ENCODE results near the gene ARFGAP3.

Gene ARFGAP3

DNA sequence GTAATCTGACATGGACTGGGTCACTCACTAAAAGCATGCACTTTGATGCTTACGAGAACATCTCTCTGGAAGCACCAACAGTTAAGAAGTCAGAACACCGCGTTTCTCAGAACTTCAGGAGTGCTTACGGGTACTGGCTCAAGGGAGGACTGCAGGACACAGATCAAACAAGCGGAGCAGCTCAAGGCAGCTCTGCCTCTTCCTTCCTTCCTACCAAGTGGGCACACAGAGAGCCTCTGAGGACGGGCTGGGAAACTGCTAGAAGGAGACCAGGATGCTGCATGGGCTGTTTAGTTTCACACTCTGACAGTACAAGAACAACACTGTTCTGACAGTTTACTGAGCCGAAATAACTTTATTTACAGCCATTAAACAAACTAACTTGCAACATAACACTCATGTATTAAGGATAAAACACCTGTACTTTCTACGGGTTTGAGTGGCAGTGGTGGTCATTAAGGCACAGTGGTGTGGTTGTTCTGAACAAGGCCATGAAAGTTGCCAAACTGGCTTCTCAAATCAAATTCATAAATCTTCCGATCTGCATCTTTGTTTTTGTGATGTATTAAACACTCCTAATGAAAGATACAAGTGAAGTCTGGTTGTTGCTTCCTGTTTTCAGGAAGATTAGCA is 37.5 kb downstream of the ARFGAP3 start:
- no peak for DNase-seq

DNA sequence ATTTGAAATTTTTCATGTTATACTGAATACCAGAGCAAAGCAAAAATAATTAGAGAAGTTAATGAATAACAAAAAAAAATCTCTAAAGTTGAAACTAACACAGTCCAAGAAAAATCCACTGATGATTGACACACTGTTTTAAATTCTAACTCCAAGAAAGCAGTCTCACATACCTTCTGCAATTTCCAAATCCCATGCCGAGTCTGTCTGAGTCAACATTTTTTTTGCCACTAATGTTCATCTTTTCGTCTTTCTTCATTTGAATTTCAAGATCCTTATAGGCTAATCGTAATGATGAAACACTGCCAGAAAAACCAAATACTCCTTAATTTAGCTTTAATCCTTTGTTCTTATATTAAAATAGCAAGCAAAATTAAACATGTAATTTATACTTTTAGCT is 39.5 kb downstream of the ARFGAP3 start:
- no peak for DNase-seq

DNA sequence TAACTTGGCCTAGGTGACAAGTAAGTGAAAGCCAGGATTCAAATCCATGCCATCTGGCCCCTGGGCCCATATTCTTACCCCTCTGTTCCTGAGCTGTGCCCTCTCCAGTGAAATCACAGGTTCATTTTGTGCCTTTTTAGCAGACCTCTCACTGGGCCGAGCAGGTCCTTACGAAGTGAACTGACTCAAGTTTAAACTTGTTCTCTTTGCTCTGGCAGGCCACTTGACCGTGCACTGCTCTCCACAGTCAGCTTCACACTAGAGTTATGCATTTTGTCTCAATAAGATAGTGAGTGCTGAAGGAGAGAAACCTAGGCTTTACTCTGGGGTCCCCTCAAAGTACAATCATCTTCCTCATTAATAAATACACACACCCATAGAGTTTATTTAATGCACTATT is 40.7 kb downstream of the ARFGAP3 start:
- DNase-seq: no peak

DNA sequence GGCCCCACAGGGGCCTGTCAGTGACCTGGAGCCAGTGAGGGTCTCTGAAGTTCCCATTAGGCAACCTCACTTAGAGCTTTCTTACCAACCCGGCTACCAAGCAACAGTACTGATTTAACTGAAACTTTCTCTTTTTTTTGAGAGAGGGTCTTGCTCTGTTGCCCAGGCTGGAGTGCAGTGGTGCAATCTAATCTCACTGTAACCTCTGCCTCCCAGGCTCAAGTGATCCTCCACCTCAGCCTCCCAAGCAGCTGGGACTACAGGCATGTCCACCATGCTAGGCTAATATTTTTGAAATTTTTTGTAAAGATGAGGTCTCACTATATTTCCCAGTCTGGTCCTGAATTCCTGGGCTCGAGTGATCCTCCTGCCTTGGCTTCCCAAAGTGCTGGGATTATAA is 42.5 kb downstream of the ARFGAP3 start:
- no peak for DNase-seq

DNA sequence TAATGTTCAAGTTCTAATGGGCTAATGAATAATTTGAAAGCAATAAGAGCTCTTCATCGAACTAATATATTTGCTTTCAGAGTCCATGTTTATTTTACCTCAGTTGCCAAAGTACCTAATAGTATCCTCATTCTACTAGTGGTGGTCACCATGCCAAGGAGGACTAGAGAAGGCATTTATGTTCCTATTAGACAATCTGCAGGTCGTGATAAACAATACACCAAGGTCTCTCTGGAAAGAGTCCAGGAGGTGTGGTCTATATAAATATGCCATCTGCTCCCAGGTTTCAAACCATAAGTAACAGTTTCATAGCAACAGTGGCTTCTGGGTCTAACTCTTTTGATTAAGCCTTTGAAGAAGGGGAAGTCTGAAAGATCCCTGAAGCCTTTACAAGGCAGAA is 42.9 kb downstream of the ARFGAP3 start:
- DNase-seq: no peak

DNA sequence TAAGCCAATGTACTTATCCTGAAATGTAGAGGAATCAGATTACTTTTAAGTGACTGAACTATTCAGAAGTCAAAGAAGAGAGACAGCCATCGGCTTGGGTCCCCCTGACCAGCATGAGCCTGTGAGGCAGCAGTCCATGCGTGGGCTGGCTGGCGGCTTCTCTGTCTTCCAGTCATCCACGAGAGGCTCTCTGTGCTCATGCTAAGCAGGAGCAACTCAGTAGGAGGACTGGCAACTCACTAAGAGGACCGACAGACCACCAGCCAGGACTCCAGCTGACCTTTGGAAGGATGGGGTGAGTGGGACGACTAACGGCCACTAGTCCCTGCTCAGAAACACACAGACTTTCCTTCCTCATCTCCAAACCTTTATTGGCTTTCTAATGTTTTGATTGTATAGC is 43.6 kb downstream of the ARFGAP3 start:
- DNase-seq: no peak

DNA sequence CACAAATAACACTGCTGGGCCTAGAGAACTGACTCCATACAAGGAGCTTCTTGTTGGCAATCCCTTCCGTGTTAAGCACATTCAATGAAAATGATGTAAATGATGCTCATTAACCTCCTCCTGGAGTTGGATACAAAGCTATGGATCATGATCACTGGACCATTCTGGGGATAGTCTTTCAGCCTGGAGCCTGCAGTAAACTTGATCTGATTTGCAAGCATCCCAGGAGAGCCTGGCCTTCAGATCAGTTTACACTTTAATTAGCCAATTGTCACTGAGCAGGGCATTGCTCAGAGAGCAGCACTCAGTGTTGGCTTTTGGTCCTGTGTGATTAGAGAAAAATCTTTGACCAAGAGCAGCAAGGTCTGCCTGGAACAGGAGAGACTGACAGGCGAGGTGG is 45.6 kb downstream of the ARFGAP3 start:
- DNase-seq: no peak

DNA sequence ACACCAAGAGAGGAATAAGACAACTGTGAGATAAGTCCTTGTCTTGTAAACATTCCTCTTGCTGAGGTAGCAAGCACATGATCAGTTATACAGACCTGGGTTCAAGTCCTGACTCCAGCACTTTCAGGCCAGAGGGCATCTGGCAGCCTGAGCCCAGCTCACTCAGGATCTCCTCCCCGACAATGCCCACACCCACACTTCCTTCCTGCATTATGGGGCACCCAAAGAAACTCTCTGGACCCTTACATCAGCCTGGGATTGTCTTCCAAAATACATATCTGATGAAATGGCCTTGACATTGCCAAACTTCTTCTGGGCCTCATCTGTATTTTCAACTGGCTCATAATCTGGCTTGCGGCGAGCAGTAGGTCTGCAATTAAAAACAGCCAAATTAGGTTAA is 48.6 kb downstream of the ARFGAP3 start:
- no peak for DNase-seq

DNA sequence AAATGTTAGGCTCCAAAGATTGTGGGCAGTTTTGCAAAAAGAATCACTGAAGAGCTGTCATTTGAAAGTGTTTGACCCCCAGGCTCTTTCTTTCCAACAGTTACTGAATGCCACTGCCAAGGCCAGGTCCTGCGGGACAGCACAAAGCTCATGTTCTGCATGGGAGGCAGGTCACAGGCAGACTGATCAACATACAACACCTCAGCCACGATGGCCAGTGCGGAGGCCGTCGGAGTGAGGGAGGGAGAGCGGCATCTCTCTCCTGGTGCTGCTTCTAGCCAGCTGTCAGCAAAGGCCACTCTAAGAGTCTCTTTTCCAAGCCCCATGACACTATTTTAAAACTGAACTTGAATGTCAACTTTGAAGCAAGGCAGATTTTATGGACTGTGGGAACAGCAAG is 49.9 kb downstream of the ARFGAP3 start:
- no peak for DNase-seq

DNA sequence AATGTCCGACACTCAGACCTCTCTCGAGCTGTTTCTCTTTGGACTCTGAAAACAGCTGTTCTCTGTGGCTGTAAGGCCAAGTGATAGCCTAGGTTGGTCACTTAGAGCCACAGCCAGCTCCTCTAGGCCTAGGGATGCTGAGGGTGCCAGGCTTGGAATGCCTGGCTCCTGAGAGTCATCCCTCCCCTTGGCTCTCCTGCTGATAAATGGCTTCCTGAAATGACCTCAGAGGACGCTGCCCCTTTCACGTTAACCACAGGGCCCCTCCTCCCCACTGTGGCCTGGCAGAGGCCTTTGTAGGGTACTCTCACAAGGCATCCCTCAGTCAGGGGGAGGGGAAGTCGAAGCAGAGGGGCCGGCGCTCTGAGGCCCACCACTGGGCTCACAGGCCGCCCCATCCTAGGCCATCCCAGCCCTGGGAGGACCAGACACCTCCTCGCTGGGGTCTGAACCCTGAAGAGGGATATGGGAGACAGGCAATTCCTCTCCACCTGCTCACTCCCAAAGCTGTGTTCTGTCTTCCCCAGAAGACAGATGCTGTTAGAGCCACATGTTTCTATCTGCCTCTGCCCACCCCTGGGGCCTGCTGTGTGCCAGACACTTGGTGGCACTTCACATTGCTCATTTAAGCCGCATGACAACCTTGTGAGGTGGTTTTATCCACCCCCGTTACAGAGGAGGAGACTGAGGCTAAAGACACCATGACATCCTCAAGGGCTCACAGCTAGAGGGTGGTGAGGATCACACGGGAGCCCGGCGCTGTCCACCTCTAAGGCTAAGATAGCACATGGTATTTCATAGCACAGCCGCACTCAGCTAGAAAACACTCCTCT is 50.9 kb downstream of the ARFGAP3 start:
- DNase-seq: no peak

DNA sequence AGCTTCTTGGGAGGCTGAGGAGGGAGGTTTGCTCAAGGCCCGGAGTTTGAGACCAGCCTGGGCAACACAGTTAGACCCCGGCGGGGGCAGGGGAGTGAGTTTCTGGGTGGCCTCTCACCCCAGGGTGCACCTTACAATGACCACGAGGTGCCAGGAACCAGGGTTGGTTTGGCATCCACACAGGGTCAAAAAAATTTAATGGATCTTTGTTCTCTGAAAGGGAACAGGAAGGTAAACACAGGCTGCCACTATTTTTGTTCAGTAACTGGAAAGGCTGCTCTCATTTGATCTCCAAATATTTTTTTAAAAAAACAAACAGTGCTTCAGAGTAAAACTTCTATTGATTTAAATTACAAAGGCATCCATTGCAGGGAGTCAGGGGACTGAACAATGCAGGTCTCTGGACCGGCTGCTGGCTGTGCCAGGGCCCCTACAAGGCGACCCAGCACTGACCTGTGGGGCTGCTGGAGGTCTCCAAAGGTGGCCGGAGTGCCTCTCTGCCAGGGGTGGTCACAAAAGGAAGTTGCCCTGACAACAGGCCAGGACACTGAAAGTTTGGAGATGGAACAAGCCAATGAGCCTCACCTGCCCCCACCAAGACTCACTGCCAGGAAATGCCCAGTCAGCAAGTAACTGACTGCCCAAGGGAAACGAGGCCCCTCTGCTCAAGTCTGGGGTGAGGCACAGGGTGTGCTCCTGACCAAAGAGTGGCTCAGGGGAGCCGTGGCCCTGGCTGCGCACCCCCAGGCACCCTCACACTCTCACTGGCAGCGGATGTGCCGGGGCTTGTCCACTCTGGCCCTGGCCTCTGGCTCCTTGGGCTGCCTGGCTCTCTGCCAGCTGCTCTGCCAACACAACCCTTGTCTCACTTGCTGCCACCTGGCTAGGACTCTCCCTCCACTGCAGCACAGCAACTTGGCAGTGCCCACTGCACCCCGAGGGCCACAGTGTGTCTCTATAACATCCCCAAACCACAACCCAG is 51.8 kb downstream of the ARFGAP3 start:
- no peak for DNase-seq

DNA sequence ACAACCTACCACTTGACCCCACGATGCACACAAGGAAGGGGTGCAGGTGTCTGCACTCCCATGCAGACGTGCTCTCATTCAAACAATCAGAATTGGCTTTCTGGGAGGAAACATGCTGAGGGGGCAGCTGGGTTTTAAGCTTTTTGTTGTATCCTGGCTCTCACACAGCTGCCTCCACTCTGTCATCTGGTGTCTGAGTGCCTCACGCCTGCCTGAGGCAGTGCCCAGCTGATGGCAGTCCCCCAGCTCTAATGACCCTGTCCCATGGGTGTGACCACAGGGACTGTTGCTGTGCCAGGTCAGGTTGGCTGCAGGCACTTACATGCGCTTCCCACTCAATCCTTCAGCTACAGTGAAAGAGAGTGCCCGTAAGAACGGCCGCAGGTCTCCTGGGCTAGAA is 53.7 kb downstream of the ARFGAP3 start:
- no peak for DNase-seq

DNA sequence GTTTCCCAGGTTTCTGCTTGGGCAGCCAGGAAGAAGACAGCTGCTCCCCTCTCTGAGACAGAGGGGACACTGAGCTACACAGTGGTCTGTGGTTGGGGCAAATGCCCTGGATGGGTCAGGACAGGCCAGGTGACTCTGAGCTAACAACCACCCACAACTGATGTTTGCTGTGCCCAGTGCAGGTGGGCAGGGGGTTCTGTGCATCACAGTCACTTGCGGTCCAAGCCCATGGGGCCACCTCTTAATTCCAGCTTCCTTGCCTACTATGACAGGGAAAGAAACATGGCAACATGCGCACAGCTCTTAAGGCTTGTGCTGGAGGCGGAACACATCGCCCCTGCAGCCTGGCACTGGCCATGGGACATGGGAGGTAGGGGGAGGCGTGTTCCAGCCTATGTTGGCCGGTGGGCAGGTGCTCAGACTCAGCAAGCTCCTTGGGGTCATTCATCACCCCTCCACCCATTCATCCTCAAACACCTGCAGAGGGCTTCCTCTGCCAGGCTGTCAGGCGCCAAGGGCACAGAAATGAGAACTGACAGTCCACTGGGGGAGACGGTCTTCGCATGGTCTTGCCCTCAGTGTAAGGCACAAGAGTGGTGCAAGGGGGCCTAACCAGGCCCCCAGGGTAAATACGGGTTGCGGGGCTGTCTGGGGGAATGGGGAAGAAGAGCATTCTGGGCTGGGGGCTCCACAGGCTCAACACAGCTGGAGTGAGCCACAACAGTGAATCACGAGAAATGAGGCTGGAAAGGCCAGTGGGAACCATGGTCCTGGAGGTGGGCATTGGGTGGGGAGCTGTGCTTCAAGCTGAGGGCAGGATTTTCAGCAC is 55.6 kb downstream of the ARFGAP3 start:
- DNase-seq: no peak

DNA sequence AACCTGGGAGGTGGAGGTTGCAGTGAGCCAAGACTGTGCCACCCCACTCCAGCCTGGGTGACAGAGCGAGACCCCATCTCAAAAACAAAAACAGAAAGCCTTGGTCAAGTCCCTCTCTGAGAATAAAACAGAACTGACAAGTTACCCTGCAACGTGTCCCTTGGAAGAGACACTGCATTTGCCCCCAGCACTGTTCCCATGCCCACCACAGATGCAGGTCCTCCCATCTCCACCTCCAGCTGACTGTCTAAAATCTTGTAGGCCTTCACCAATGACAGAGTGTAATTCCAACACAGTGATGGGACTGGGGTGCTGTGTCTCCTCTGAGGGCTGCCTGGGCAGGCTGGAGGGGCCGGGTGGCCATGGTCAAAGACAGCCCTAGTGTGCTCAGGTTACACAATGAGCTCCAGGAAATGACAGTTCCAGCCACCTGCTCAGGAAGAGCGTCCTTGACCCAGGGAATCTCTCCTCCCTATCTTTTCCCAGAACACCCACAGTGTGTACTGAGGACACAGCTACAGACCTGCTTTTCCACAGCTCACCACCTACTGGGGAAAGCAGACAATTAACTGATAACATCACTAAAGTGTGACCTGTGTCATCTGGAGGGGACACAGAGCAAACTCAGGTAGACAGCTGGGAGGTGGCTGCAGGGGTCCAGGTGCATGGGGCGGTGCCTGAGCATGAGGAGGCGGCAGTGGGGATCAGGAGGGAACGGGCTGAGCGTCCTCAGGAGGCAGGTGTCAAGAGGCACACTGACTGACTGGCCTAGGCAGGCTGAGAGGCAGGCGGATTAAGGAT is 56.4 kb downstream of the ARFGAP3 start:
- no peak for DNase-seq

DNA sequence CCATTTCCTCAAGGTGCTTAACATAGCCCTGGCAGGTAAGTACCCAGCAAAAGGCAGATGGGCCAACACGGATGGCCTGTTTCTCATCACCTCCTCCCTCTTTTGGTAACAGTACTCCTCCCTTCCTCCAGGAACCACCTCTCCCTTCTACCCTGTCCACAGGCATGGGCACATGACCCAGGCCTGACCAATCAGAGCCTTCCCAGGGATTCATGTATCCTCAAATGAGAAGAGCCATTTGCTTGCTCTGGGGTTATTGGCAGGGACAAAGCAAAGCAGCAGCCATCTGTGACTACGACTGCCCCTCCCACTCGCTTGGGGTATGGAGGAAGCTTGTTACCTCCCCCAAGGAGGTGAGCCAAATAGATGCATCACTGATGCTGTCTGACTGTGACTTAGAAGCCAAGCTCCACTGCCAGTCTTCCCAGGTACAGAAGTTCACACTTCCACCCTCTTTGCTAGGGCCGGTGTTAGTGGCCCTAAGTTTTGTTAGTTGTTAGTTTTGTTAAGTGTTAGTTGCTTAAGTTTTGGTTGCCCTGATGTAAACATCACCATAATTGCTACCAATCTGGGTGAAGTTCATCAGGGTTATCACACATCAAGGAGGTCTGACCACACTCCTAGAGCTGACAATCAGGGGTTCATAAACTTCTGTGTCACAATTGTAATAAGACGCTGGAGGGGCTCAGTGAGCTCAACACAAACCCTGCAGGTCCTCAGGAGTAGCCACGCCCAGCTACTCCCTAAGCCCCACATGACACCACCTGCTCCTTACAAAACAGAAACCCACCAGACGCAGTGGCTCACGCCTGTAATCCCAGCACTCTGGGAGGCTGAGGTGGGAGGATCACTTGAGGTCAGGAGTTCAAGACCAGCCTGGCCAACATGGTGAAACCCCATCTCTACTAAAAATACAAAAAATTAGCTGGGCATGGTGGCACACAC is 57.3 kb downstream of the ARFGAP3 start:
- no peak for DNase-seq

DNA sequence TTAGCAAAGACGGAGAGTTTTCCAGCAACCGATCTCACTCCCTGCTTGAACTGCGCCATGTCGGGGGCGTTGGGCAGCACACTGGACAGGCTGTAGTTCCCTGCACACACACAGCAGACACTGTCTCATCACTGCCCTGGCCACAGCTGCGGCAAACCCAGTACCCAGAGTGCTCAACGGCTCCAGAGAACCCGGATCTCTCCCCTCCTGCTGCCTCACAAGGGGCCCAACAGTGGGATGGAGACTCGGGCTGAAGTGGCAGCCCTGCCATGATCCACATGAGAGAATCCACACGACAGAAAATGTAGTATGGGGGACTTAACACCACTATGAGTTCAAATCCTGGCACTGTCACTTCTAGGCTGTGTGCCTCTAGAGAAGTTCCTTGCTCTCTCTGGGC is 58.0 kb downstream of the ARFGAP3 start:
- DNase-seq: no peak

DNA sequence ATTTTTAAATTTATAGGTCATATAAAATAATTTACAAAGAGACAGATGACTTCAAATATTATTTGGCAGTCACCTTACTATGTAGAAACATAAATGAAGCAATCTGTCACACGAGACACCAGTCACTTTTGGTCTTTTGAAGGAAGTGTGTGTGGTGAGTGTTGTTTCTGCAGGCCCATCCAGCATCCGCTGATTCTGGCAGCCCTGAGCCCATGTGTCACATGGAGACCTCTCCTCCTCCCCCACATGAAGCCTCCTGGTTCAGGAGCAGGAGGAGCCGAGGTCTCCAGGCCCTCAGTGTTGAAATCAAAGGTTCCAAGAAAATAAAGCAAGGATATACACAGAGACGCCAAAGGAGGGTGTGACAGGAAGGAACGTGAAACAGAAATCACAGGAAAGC is 60.1 kb downstream of the ARFGAP3 start:
- no peak for DNase-seq

DNA sequence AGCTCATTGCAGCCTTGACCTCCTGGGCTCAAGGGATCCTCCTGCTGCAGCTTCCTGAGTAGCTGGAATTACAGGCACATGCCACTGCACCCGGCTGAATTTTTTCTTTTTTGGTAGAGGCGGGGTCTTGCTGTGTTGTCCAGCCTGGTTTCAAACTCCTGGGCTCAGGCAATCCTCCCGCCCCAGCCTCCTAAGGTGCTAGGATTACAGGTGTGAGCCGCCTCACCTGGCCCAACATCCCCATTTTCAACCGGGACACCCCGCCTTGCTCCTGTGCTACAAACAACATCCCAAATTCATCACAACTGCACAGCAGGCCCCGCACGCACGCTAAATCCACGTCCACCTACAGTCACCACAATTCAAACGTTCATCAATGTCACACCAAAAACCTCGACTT is 61.0 kb downstream of the ARFGAP3 start:
- DNase-seq: no peak

DNA sequence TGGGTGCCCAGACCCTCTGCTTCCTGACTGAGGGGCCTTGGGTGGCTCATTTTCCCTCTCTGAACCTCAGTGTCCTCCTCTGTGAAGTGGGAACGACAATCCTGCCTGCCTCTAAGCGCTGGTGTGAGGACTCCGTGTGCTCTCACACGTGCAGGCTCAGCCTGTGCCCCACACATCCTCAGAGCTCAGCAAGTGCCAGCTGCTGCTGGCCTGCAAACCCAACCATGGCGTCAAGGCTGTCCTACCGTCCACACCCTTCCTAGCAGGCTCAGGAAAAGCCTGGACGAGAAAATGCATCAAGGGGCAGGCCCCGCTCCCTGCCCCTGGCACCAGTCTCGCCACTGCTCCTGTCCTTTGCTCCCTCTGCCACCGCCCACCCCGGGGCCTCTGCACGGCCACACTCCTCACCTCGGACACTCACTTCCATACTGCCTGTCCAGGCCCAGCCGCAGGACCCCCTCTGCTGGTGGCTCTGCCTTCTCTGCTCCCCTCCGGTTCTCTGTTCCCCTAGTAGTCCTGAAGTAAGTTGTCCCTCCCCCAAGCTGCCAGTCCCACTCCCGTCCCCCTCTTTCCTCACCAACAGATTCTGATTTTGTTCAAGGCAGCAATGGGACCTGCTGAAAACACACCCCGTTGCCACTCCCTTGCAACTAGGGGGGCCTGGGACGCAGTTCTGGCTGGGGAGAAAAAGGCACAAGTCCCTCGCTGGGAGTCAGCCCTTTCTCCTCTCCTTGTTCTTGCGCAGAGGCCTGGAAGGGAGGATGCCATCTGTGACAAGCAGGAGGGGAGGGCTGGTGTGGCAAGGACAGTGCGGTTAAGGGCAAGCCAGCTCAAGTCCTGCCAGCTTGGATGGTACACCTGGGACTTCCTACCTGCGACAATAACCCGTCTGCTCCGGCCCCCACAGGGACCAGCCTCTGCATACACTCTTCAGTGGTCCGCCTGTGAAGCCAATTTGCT is 62.2 kb downstream of the ARFGAP3 start:
- DNase-seq: no peak
